ENCODE data around the gene COX4I1. TPM values are rescaled to one million over a fixed set of nuclear protein-coding genes. Genes with fewer than 3 reads are reported as not detected.

The COX4I1 gene
- total RNA-seq, result 100 to 1,000 TPM; 558 to 564 TPM

GRCh38 chr16:85799497-85800320, at the start of gene COX4I1, which contains the start of gene EMC8:
COX4I1 (plus strand) TSS chr16:85799695; CDS start chr16:85801206, 1,511 bp downstream.
EMC8 (minus strand) TSS chr16:85799544; CDS start chr16:85799295, 249 bp downstream.

GRCh38 chr16:85750827-85751697, 48.4 kb upstream of the COX4I1 start, which contains the start of gene C16orf74:
C16orf74 (minus strand) TSS chr16:85751096; CDS start chr16:85735217, 15,879 bp downstream.

Other genes starting within 250 kb of the COX4I1 start
- 10 to 100 TPM; 25.0 to 25.1 TPM for gene GSE1, start 186.4 kb upstream of the COX4I1 start, total RNA-seq
- gene GINS2, start 110.7 kb upstream of the COX4I1 start, total RNA-seq, result 10 to 100 TPM; 28.3 to 31.8 TPM
- 1 to 10 TPM; 2.1 to 3.7 TPM for gene C16orf74, start 48.6 kb upstream of the COX4I1 start, total RNA-seq
- 10 to 100 TPM; 22.4 to 26.8 TPM for gene EMC8, start 151 bp upstream of the COX4I1 start, total RNA-seq
- 10 to 100 TPM; 10.8 to 12.7 TPM for gene IRF8, start 99.5 kb downstream of the COX4I1 start, total RNA-seq